Osteoblast (primary cell): ENCODE results near the gene LCT. TPM values are rescaled to one million over a fixed set of nuclear protein-coding genes. Genes with fewer than 3 reads are reported as not detected.

Experiments
- DNase-seq: peaks from one replicate; pipeline ENCODE4 v3.0.0; 2011; ENCODE audit warnings: low spot score, mixed read lengths; ENCODE audit not compliant: insufficient read length; ENCODE audit errors: missing footprints
- H2AFZ ChIP-seq: 2 replicates; pipeline ENCODE4 v1.6.0; 2011; ENCODE audit warnings: mild to moderate bottlenecking, low read length
- H3K27ac ChIP-seq: 2 replicates; pipeline ENCODE4 v1.5.1; 2011; ENCODE audit warnings: mild to moderate bottlenecking, low read depth, low read length, moderate library complexity
- H3K27me3 ChIP-seq: 2 replicates; pipeline ENCODE4 v1.6.0; 2012; ENCODE audit warnings: mild to moderate bottlenecking, control low read depth, inconsistent platforms, low read length, moderate library complexity; ENCODE audit not compliant: insufficient read depth
- H3K36me3 ChIP-seq: 2 replicates; pipeline ENCODE4 v1.5.1; 2011; ENCODE audit warnings: mild to moderate bottlenecking, low read length, control low read depth, moderate library complexity; ENCODE audit not compliant: insufficient read depth
- H3K4me1 ChIP-seq: 2 replicates; pipeline ENCODE4 v1.5.1; 2011; ENCODE audit warnings: mild to moderate bottlenecking, low read length, control low read depth, moderate library complexity; ENCODE audit not compliant: insufficient read depth
- H3K4me2 ChIP-seq: 2 replicates; pipeline ENCODE4 v1.6.0; 2011; ENCODE audit warnings: mild to moderate bottlenecking, low read length; ENCODE audit not compliant: insufficient read depth
- H3K4me3 ChIP-seq: fragments of 200-600 bp; sonication (generic); 3 replicates; pipeline ENCODE4 v1.5.1; 2012; ENCODE audit warnings: mild to moderate bottlenecking, low read length, inconsistent platforms; ENCODE audit not compliant: insufficient read depth
- H3K79me2 ChIP-seq: 2 replicates; pipeline ENCODE4 v1.6.0; 2012; ENCODE audit warnings: mild to moderate bottlenecking, low read length, control low read depth, inconsistent platforms; ENCODE audit not compliant: insufficient read depth
- H3K9me3 ChIP-seq: 2 replicates; pipeline ENCODE4 v1.5.1; 2011; ENCODE audit warnings: low read depth, low read length, control low read depth
- H4K20me1 ChIP-seq: 2 replicates; pipeline ENCODE4 v1.6.0; 2012; ENCODE audit warnings: mild to moderate bottlenecking, low read length, control low read depth; ENCODE audit not compliant: insufficient read depth
- total RNA-seq: library from RNA; depleted of rRNA; stranded (reverse); fragments of >200 nt; gene quantifications from 2 replicates; pipeline ENCODE4 v1.2.3, GENCODE V29; 2012
- TF ChIP-seq, protein P1 (sequence below): IDR thresholded peaks from 2 replicates; pipeline ENCODE4 v1.5.1; 2011; ENCODE audit warnings: mild to moderate bottlenecking, low read depth, low read length, moderate library complexity; ENCODE audit errors: extremely low read depth

LCT gene
- total RNA-seq, 1 donor = under 0.01 TPM

DNA sequence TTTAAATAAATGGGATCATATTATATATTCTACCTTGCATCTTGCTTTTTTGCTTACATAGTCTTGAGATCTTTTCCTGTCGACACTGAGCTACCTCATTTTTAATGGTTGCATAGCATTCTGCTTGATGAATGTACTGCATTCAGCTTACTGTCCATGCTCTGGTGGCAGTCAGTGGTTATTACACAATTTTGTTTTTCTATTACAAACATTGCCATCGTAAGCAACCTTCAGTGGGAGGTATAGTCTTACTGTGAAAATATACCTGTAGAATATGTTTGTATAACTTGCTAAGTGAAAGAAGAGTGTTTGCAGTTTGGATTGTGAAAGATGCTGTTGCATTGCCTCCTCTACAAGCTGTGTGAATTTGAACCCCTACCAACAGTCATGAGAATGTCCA lies 52.0 kb downstream of the LCT start:
- Histone ChIP-seq H4K20me1 (no peaks in the 10 kb centered on the region), H3K27me3 (no peaks in the 10 kb centered on the region), H3K36me3 (peaks cover 60% of the 10 kb centered on the region), H3K9me3 (no peaks in the 10 kb centered on the region), H3K4me1 (peaks cover 11% of the 10 kb centered on the region), H2AFZ (no peak overlapping the region), H3K79me2 (no peaks in the 10 kb centered on the region), H3K4me2 (no peak overlapping the region), H3K4me3 (no peak overlapping the region), H3K27ac (no peak overlapping the region)
- no peak for DNase-seq
- TF ChIP-seq, protein P1, sequence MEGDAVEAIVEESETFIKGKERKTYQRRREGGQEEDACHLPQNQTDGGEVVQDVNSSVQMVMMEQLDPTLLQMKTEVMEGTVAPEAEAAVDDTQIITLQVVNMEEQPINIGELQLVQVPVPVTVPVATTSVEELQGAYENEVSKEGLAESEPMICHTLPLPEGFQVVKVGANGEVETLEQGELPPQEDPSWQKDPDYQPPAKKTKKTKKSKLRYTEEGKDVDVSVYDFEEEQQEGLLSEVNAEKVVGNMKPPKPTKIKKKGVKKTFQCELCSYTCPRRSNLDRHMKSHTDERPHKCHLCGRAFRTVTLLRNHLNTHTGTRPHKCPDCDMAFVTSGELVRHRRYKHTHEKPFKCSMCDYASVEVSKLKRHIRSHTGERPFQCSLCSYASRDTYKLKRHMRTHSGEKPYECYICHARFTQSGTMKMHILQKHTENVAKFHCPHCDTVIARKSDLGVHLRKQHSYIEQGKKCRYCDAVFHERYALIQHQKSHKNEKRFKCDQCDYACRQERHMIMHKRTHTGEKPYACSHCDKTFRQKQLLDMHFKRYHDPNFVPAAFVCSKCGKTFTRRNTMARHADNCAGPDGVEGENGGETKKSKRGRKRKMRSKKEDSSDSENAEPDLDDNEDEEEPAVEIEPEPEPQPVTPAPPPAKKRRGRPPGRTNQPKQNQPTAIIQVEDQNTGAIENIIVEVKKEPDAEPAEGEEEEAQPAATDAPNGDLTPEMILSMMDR = no peak

- H4K20me1 ChIP-seq = no peaks in the 10 kb centered on the region
- H3K36me3 ChIP-seq = peaks cover 70% of the 10 kb centered on the region
Measured at GRCh38 chr2:135783439-135783838, 53.5 kb downstream of the LCT start.

GRCh38 chr2:135782231-135782630 lies 54.8 kb downstream of the LCT start:
- Histone ChIP-seq H4K20me1 (no peaks in the 10 kb centered on the region), H3K79me2 (no peaks in the 10 kb centered on the region), H3K4me2 (no peak overlapping the region), H3K9me3 (no peaks in the 10 kb centered on the region), H3K4me3 (no peak overlapping the region), H3K27me3 (no peaks in the 10 kb centered on the region), H3K27ac (no peak overlapping the region), H3K4me1 (peaks cover 5% of the 10 kb centered on the region), H3K36me3 (peaks cover 69% of the 10 kb centered on the region), H2AFZ (no peak overlapping the region)
- no peak for DNase-seq
- TF ChIP-seq, protein P1 = no peak

More at GRCh38 chr2:135783439-135783838, 53.5 kb downstream of the LCT start:
- TF ChIP-seq, protein P1 = no peak
- Histone ChIP-seq H3K4me3 (no peak overlapping the region), H3K4me1 (peaks cover 11% of the 10 kb centered on the region), H3K9me3 (no peaks in the 10 kb centered on the region), H3K27me3 (no peaks in the 10 kb centered on the region), H3K79me2 (no peaks in the 10 kb centered on the region), H2AFZ (no peak overlapping the region), H3K27ac (no peak overlapping the region), H3K4me2 (no peak overlapping the region)
- DNase-seq = no peak

DNA sequence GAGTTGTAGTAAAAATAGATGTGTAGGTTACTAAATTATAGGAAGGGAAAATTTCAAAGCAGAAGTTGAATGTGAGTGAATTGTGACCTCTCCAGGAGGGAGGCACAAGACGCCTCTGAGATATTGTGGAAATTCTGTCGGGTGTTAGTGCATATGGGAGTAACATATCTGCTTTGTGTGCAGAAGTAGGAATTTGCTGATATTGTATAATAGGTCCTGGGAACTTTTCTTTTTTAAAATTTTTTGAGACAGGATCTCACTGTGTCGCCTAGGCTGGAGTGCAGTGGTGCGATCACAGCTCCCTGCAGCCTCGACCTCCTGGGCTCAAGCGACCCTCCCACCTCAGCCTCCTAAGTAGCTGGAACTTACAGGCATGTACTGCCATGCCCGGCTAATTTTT lies 60.6 kb downstream of the LCT start:
- Histone ChIP-seq H2AFZ (no peak overlapping the region), H3K4me2 (no peak overlapping the region), H3K36me3 (peaks cover 76% of the 10 kb centered on the region), H3K27ac (no peak overlapping the region), H3K79me2 (no peaks in the 10 kb centered on the region), H3K4me1 (peaks cover 4% of the 10 kb centered on the region), H3K4me3 (no peak overlapping the region), H4K20me1 (no peaks in the 10 kb centered on the region), H3K27me3 (no peaks in the 10 kb centered on the region), H3K9me3 (no peaks in the 10 kb centered on the region)
- TF ChIP-seq, protein P1 = no peak
- DNase-seq = no peak
